Tibial artery (tissue), 4 donors: Measurements from ENCODE around the gene PDE3A.

Experiments
- DNase-seq, 2 donors: peaks; one replicate each; pipeline ENCODE4 v3.0.0-alpha.2; 2019
- H3K27ac ChIP-seq, 2 donors: fragments of 200-600 bp; sonication (generic) in 1 of 2; 1 replicate in 1 of 2; 2 replicates in 1 of 2; pipeline ENCODE4 v1.5.1; 2018 to 2019; ENCODE audit warnings: mild to moderate bottlenecking in 1 of 2
- H3K27me3 ChIP-seq, 2 donors: fragments of 200-600 bp; sonication (generic) in 1 of 2; one replicate each; pipeline versions ENCODE4 v1.5.1 to v1.6.0; 2016 to 2019
- H3K36me3 ChIP-seq, 3 donors: fragments of 200-600 bp; sonication (generic) in 2 of 3; one replicate each; pipeline ENCODE4 v1.5.1; 2016 to 2019; ENCODE audit warnings: mild to moderate bottlenecking in 2 of 3
- H3K4me1 ChIP-seq, 4 donors: fragments of 200-600 bp; sonication (generic) in 2 of 4; 1 replicate in 3 of 4; 2 replicates in 1 of 4; pipeline ENCODE4 v1.5.1; 2016 to 2019
- H3K4me3 ChIP-seq, 2 donors: fragments of 200-600 bp; sonication (generic) in 1 of 2; 1 replicate in 1 of 2; 2 replicates in 1 of 2; pipeline ENCODE4 v1.5.1; 2018 to 2019; ENCODE audit warnings: mild to moderate bottlenecking in 2 of 2
- H3K9me3 ChIP-seq, 3 donors: fragments of 200-600 bp; sonication (generic) in 1 of 3; one replicate each; pipeline ENCODE4 v1.5.1; 2016 to 2019
- CTCF ChIP-seq, 2 experiments: fragments of 200-600 bp in 1 of 2; fragments of 450-650 bp in 1 of 2; IDR thresholded peaks; one replicate each; pipeline ENCODE4 v1.5.1; 2017 to 2019; ENCODE audit warnings: antibody characterized with exemption in 2 of 2, mild to moderate bottlenecking in 1 of 2, moderate library complexity in 1 of 2
- intact Hi-C: fragments of 100-400 bp; cut with DNase I; formaldehyde crosslinking; loops from one replicate; pipeline ENCODE4 v1.15.0; 2023; ENCODE audit warnings: low total_unique reads

PDE3A gene

DNA sequence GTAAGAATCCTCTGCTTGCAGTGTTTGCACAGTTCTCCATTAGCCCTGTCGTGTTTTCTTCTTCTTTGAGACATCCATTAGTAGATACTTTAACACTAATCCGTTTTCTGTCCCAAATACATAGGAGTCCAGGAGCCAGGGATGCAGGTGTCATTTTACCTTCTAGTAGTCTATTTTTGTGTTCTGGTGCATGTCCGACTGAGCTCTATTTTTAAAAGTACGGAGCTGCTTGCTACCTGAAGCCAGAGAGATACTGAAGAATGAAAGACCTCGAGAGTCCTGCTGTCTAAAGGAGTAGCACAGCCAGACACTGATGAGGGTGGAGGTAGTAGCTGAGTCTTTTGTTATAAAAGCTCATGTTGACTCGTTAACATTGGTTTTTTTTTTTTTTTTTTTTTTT lies 31.7 kb downstream of the PDE3A start:
- Histone ChIP-seq H3K4me3 (no peak overlapping the region), H3K36me3 (no peaks in the 10 kb centered on the region), H3K4me1 (peaks cover 0 to 65% (median 0%) of the 10 kb centered on the region in 4 donors), H3K9me3 (no peaks in the 10 kb centered on the region), H3K27me3 (no peaks in the 10 kb centered on the region), H3K27ac (no peak overlapping the region)
- no peak for TF ChIP-seq CTCF (IDR thresholded peaks at IDR 0.05)
- intact Hi-C loops, result no loop called here
- DNase-seq, result no peak

- Histone ChIP-seq H3K36me3 (no peaks in the 10 kb centered on the region), H3K27me3 (no peaks in the 10 kb centered on the region), H3K9me3 (no peaks in the 10 kb centered on the region), H3K27ac (no peak overlapping the region), H3K4me3 (no peak overlapping the region), H3K4me1 (peaks cover 0 to 52% (median 0%) of the 10 kb centered on the region in 4 donors)
- no peak for TF ChIP-seq CTCF (IDR thresholded peaks at IDR 0.05)
- intact Hi-C loops, result no loop called here
- no peak for DNase-seq
Observed at GRCh38 chr12:20403230-20403629, 34.9 kb downstream of the PDE3A start.

- Histone ChIP-seq H3K36me3 (no peaks in the 10 kb centered on the region), H3K27ac (no peak overlapping the region), H3K4me3 (no peak overlapping the region), H3K9me3 (no peaks in the 10 kb centered on the region), H3K27me3 (no peaks in the 10 kb centered on the region), H3K4me1 (peaks cover 0 to 49% (median under 1%) of the 10 kb centered on the region in 4 donors)
- intact Hi-C loops, result no loop called here
- TF ChIP-seq CTCF (IDR thresholded peaks at IDR 0.05), result no peak
- peak in 1 of 2 donors; percentile 46 for DNase-seq
Observed at GRCh38 chr12:20404576-20405346, 36.4 kb downstream of the PDE3A start.

DNA sequence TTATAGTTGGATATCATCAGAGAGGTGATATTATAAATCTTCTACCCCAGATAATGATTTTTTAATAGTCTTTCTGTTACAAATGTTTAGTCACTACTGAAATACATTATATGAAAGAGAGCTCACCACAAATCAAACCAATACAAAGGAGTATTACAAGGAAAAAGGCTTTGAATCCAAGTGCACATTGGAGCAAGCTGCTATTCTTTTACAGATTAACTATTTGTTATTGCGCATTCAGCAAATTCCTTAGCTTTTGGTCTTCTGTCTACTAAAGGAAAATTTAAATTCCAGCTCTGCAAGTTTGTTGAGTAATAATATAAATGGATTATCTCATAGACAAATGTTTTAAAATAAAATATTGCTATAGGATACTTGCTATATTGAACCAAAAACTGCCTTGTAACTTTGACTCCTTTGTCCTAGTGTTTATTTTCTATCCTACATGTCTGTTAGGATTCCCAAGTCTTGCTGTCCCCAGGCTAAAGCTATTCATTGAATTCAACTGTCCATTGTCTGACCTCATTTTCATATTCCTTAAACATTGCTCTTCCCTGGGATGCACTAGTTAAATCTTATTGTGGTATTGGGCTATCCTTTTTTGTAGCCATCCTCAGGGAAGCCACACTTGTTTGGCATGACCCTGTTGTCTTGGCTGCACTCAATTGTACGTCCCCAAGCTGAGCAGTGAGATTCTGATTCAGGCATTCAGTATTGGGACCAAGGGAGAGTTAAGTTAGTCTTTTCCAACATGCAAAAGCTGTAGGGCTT lies 41.5 kb downstream of the PDE3A start:
- Histone ChIP-seq H3K4me1 (peaks cover 0 to 66% (median 8%) of the 10 kb centered on the region in 4 donors), H3K4me3 (no peak overlapping the region), H3K9me3 (no peaks in the 10 kb centered on the region), H3K27me3 (no peaks in the 10 kb centered on the region), H3K27ac (no peak overlapping the region), H3K36me3 (no peaks in the 10 kb centered on the region)
- no peak for DNase-seq
- intact Hi-C loops, result no loop called here
- TF ChIP-seq CTCF (IDR thresholded peaks at IDR 0.05), result no peak

GRCh38 chr12:20410734-20411133 lies 42.4 kb downstream of the PDE3A start:
- TF ChIP-seq CTCF (IDR thresholded peaks at IDR 0.05), result no peak
- H3K4me1 ChIP-seq, result peaks cover 0 to 70% (median 12%) of the 10 kb centered on the region in 4 donors
- no peak for DNase-seq

More at GRCh38 chr12:20410734-20411133, 42.4 kb downstream of the PDE3A start:
- H3K36me3 ChIP-seq, result no peaks in the 10 kb centered on the region
- intact Hi-C loops, result no loop called here
- no peaks in the 10 kb centered on the region for H3K9me3 ChIP-seq
- no peak overlapping the region for H3K27ac ChIP-seq
- no peaks in the 10 kb centered on the region for H3K27me3 ChIP-seq
- H3K4me3 ChIP-seq, result no peak overlapping the region
